GM10248 (cell line): Measurements from ENCODE around the gene CTSS.
"Not testable (repeated sequence)": the region's sequence is repeated elsewhere in the genome, so short reads cannot be mapped to it uniquely, and the experiment has no call there.

ENCODE experiments used
- CTCF ChIA-PET: fragments of 300-600 bp; sonication (Branson Sonifier 250); formaldehyde crosslinking; extraction: SDS; loops from one replicate; lab custom pipeline; 2021; ENCODE audit warnings: antibody characterized with exemption; lab: Yijun Ruan, JAX
- POLR2A ChIA-PET: fragments of 350-650 bp; sonication (Branson Sonifier 250); formaldehyde crosslinking; extraction: SDS; loops from one replicate; lab custom pipeline; 2020; ENCODE audit warnings: antibody characterized with exemption; lab: Yijun Ruan, JAX
- DNase-seq: peaks from one replicate; pipeline ENCODE4 v3.0.0; 2012; ENCODE audit errors: extremely low spot score
- TF ChIP-seq, protein P1 (sequence below): IDR thresholded peaks from 2 replicates; pipeline ENCODE4 v1.5.1; 2012; ENCODE audit warnings: mild to moderate bottlenecking, low read depth; ENCODE audit errors: extremely low read depth, missing control alignments, control extremely low read depth

The CTSS gene

GRCh38 chr1:150807249-150808023 is 41.9 kb upstream of the CTSS start:
- TF ChIP-seq, protein P1, sequence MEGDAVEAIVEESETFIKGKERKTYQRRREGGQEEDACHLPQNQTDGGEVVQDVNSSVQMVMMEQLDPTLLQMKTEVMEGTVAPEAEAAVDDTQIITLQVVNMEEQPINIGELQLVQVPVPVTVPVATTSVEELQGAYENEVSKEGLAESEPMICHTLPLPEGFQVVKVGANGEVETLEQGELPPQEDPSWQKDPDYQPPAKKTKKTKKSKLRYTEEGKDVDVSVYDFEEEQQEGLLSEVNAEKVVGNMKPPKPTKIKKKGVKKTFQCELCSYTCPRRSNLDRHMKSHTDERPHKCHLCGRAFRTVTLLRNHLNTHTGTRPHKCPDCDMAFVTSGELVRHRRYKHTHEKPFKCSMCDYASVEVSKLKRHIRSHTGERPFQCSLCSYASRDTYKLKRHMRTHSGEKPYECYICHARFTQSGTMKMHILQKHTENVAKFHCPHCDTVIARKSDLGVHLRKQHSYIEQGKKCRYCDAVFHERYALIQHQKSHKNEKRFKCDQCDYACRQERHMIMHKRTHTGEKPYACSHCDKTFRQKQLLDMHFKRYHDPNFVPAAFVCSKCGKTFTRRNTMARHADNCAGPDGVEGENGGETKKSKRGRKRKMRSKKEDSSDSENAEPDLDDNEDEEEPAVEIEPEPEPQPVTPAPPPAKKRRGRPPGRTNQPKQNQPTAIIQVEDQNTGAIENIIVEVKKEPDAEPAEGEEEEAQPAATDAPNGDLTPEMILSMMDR: no peak
- ChIA-PET POLR2A (no interaction called here), CTCF (interaction anchor here (1.0 to 1.1 kb wide), 2 partner anchors 12 to 20 kb away, joined by 3 to 4 read pairs; no protein-coding TSS in a partner anchor)
- DNase-seq: no peak

DNA sequence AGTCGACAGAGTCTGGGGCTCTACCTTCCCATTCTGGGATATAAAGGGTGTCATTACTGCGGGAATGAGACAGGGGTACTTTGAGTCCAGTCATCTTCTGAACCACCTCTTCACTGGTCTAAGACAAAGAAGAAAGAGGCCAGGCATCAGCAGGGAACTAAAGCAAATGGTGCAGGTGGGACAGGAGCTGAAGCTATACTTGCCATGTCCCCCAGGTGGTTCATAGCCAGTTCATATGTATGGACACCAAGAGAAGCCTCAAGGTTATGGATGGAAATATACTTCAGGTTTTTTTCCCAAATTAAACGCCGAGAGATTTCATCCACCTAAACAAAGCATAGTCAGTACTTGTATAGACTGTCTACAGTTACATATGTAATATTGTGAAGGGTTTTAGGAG is 40.3 kb upstream of the CTSS start:
- TF ChIP-seq, protein P1: no peak
- ChIA-PET CTCF (interaction anchor here (0.9 to 1.2 kb wide), 3 partner anchors 18 to 245 kb away, joined by 3 to 4 read pairs (median 4); no protein-coding TSS in a partner anchor), POLR2A (no interaction called here)
- DNase-seq: no peak

GRCh38 chr1:150804671-150805070 is 39.1 kb upstream of the CTSS start:
- DNase-seq: no peak
- POLR2A ChIA-PET: no interaction called here
- CTCF ChIA-PET: interaction anchor here (1.2 to 1.8 kb wide), 2 partner anchors 8 to 32 kb away, joined by 4 to 11 read pairs; no protein-coding TSS in a partner anchor
- TF ChIP-seq, protein P1: no peak

- CTCF ChIA-PET: no interaction called here
- POLR2A ChIA-PET: no interaction called here
- no peak for DNase-seq
- TF ChIP-seq, protein P1: no peak
Measured at GRCh38 chr1:150799089-150799488, 33.5 kb upstream of the CTSS start.

- ChIA-PET POLR2A (no interaction called here), CTCF (no interaction called here)
- TF ChIP-seq, protein P1: no peak
- no peak for DNase-seq
Measured at GRCh38 chr1:150798525-150798924, 32.9 kb upstream of the CTSS start.

- TF ChIP-seq, protein P1: no peak
- DNase-seq: no peak
- POLR2A ChIA-PET: no interaction called here
- CTCF ChIA-PET: interaction anchor here (1.4 to 1.8 kb wide), 3 partner anchors 8 to 126 kb away, joined by 3 to 6 read pairs (median 4); no protein-coding TSS in a partner anchor
Measured at GRCh38 chr1:150796374-150796773, 30.8 kb upstream of the CTSS start.

DNA sequence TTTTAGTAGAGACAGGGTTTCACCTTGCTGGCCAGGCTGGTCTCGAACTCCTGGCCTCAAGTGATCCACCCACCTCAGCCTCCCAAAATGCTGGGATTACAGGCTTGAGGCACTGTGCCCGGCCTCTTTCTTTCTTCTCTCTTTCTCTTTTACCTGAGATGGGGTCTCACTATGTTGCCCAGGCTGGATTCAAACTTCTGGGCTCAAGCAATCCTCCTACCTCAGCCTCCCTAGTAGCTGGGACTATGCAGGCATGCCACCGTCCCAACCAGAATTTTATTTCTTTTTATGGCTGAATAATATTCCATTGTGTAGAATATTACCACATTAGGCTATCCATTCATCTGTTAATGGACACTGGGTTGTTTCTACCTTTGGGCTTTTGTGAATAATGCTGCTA is 28.2 kb upstream of the CTSS start:
- CTCF ChIA-PET, POLR2A ChIA-PET, DNase-seq: not testable (repeated sequence)
